Measurements from ENCODE around the gene WDR74. TPM values are rescaled to one million over a fixed set of nuclear protein-coding genes. Genes with fewer than 3 reads are reported as not detected.

The WDR74 gene
- total and polyA plus RNA-seq, 9 of the 15 experiments (the other 6 are each of a cell fraction or from before 2014, with no cell fraction given): 32.7 to 210 (median 114) TPM

GRCh38 chr11:62839050-62839945 is at the start of gene WDR74 (continued):
- TF ChIP-seq CTBP1 (IDR thresholded peaks at IDR 0.05; ENCODE audit: borderline replicate concordance): peak; percentile 54; the same call in 1 of the 2 replicates
- TF ChIP-seq ZBTB43 (CRISPR knock-in tag; IDR thresholded peaks at IDR 0.05): no peak
- no peak for TF ChIP-seq SRSF1 (IDR thresholded peaks at IDR 0.05; ENCODE audit: low read depth, low read length)
- TF ChIP-seq NFRKB (IDR thresholded peaks at IDR 0.05; ENCODE audit: low read depth): peak; percentile 94
- TF ChIP-seq ZNF41 (CRISPR knock-in tag; conservative IDR thresholded peaks at IDR 0.05): 0 out of 2 replicates have a peak, but pooled peaks have one; percentile 39
- TF ChIP-seq, protein P1, sequence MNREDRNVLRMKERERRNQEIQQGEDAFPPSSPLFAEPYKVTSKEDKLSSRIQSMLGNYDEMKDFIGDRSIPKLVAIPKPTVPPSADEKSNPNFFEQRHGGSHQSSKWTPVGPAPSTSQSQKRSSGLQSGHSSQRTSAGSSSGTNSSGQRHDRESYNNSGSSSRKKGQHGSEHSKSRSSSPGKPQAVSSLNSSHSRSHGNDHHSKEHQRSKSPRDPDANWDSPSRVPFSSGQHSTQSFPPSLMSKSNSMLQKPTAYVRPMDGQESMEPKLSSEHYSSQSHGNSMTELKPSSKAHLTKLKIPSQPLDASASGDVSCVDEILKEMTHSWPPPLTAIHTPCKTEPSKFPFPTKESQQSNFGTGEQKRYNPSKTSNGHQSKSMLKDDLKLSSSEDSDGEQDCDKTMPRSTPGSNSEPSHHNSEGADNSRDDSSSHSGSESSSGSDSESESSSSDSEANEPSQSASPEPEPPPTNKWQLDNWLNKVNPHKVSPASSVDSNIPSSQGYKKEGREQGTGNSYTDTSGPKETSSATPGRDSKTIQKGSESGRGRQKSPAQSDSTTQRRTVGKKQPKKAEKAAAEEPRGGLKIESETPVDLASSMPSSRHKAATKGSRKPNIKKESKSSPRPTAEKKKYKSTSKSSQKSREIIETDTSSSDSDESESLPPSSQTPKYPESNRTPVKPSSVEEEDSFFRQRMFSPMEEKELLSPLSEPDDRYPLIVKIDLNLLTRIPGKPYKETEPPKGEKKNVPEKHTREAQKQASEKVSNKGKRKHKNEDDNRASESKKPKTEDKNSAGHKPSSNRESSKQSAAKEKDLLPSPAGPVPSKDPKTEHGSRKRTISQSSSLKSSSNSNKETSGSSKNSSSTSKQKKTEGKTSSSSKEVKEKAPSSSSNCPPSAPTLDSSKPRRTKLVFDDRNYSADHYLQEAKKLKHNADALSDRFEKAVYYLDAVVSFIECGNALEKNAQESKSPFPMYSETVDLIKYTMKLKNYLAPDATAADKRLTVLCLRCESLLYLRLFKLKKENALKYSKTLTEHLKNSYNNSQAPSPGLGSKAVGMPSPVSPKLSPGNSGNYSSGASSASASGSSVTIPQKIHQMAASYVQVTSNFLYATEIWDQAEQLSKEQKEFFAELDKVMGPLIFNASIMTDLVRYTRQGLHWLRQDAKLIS (CRISPR knock-in tag; IDR thresholded peaks at IDR 0.05): no peak; the same call in none of the 2 replicates
- TF ChIP-seq ZFX (CRISPR knock-in tag; IDR thresholded peaks at IDR 0.05): no peak; the same call in 1 of the 2 replicates
- no peak for TF ChIP-seq TRIM24 (IDR thresholded peaks at IDR 0.05)
- peak; percentile 98 for TF ChIP-seq CREB1 (IDR thresholded peaks at IDR 0.05)
- peak; percentile 100 for TF ChIP-seq CREB1 (CRISPR knock-in tag; IDR thresholded peaks at IDR 0.05)
- TF ChIP-seq SREBF2 (CRISPR knock-in tag; IDR thresholded peaks at IDR 0.05): no peak
- TF ChIP-seq ILF3 (IDR thresholded peaks at IDR 0.05; ENCODE audit: borderline replicate concordance): peak; percentile 72; the same call in 1 of the 2 replicates
- TF ChIP-seq ZNF263 (CRISPR knock-in tag; IDR thresholded peaks at IDR 0.05; ENCODE audit: borderline replicate concordance): 0 out of 2 replicates have a peak, but pooled peaks have one; percentile 30
- TF ChIP-seq MCM3 (IDR thresholded peaks at IDR 0.05): no peak
- TF ChIP-seq, protein P2, sequence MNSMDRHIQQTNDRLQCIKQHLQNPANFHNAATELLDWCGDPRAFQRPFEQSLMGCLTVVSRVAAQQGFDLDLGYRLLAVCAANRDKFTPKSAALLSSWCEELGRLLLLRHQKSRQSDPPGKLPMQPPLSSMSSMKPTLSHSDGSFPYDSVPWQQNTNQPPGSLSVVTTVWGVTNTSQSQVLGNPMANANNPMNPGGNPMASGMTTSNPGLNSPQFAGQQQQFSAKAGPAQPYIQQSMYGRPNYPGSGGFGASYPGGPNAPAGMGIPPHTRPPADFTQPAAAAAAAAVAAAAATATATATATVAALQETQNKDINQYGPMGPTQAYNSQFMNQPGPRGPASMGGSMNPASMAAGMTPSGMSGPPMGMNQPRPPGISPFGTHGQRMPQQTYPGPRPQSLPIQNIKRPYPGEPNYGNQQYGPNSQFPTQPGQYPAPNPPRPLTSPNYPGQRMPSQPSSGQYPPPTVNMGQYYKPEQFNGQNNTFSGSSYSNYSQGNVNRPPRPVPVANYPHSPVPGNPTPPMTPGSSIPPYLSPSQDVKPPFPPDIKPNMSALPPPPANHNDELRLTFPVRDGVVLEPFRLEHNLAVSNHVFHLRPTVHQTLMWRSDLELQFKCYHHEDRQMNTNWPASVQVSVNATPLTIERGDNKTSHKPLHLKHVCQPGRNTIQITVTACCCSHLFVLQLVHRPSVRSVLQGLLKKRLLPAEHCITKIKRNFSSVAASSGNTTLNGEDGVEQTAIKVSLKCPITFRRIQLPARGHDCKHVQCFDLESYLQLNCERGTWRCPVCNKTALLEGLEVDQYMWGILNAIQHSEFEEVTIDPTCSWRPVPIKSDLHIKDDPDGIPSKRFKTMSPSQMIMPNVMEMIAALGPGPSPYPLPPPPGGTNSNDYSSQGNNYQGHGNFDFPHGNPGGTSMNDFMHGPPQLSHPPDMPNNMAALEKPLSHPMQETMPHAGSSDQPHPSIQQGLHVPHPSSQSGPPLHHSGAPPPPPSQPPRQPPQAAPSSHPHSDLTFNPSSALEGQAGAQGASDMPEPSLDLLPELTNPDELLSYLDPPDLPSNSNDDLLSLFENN (IDR thresholded peaks at IDR 0.05; ENCODE audit: low read depth in 2 of 2, low read length in 2 of 2): peak in 1 of 2 experiments; percentile 61; a peak in 1 of 4 replicates
- TF ChIP-seq JUNB (CRISPR knock-in tag; conservative IDR thresholded peaks at IDR 0.05): no peak

Data from K562 (cell line).